WERI-Rb-1 (cell line): ENCODE measurements around the gene CDON.

Source experiments
- DNase-seq: peaks from one replicate; pipeline ENCODE4 v3.0.0-alpha.2; 2020
- H3K27ac ChIP-seq: fragments of 250-450 bp; sonication (Bioruptor Pico); 2 replicates; pipeline ENCODE4 v1.5.1; 2020; ENCODE audit warnings: mild to moderate bottlenecking, moderate library complexity
- H3K27me3 ChIP-seq: fragments of 250-450 bp; sonication (Bioruptor Pico); 2 replicates; pipeline ENCODE4 v1.5.1; 2021; ENCODE audit warnings: mild to moderate bottlenecking, low read depth, moderate library complexity; ENCODE audit not compliant: insufficient read depth, severe bottlenecking
- H3K36me3 ChIP-seq: fragments of 250-450 bp; sonication (Bioruptor Pico); 2 replicates; pipeline ENCODE4 v1.5.1; 2020; ENCODE audit warnings: mild to moderate bottlenecking, moderate library complexity
- H3K4me3 ChIP-seq: 2 replicates; pipeline ENCODE4 v1.5.1; 2011; ENCODE audit warnings: low read depth, mild to moderate bottlenecking, control low read depth, low read length
- H3K9me3 ChIP-seq: fragments of 250-450 bp; sonication (Bioruptor Pico); 2 replicates; pipeline ENCODE4 v1.5.1; 2021; ENCODE audit warnings: mild to moderate bottlenecking, moderate library complexity; ENCODE audit not compliant: severe bottlenecking
- CTCF ChIP-seq: IDR thresholded peaks from 2 replicates; pipeline ENCODE4 v1.5.1; 2011; ENCODE audit warnings: low read depth, mild to moderate bottlenecking, control low read depth, inconsistent platforms, low read length

CDON gene

GRCh38 chr11:125952973-125953372 lies 109.7 kb downstream of the CDON start:
- Histone ChIP-seq H3K36me3 (no peaks in the 10 kb centered on the region; the same call in 1 of the 2 replicates), H3K4me3 (no peak overlapping the region), H3K9me3 (no peaks in the 10 kb centered on the region), H3K27ac (no peak overlapping the region), H3K27me3 (no peaks in the 10 kb centered on the region)
- no peak for TF ChIP-seq CTCF
- no peak for DNase-seq

GRCh38 chr11:125952559-125952958 lies 110.1 kb downstream of the CDON start:
- H3K4me3 ChIP-seq, result no peak overlapping the region
- H3K27ac ChIP-seq, result no peak overlapping the region
- no peak for TF ChIP-seq CTCF
- no peaks in the 10 kb centered on the region for H3K9me3 ChIP-seq
- H3K36me3 ChIP-seq, result no peaks in the 10 kb centered on the region; the same call in 1 of the 2 replicates
- H3K27me3 ChIP-seq, result no peaks in the 10 kb centered on the region
- no peak for DNase-seq

GRCh38 chr11:125951731-125952130 lies 110.9 kb downstream of the CDON start:
- H3K36me3 ChIP-seq, result no peaks in the 10 kb centered on the region; the same call in 1 of the 2 replicates
- no peaks in the 10 kb centered on the region for H3K9me3 ChIP-seq
- no peak overlapping the region for H3K27ac ChIP-seq
- H3K27me3 ChIP-seq, result no peaks in the 10 kb centered on the region
- H3K4me3 ChIP-seq, result no peak overlapping the region
- TF ChIP-seq CTCF, result no peak
- DNase-seq, result no peak

GRCh38 chr11:125950696-125951651 lies 111.7 kb downstream of the CDON start:
- Histone ChIP-seq H3K27me3 (no peaks in the 10 kb centered on the region), H3K4me3 (no peak overlapping the region), H3K27ac (no peak overlapping the region), H3K36me3 (no peaks in the 10 kb centered on the region; the same call in 1 of the 2 replicates), H3K9me3 (no peaks in the 10 kb centered on the region)
- no peak for TF ChIP-seq CTCF
- DNase-seq, result no peak

GRCh38 chr11:125950178-125950490 lies 112.5 kb downstream of the CDON start:
- no peaks in the 10 kb centered on the region for H3K36me3 ChIP-seq
- H3K27me3 ChIP-seq, result no peaks in the 10 kb centered on the region
- no peak overlapping the region for H3K27ac ChIP-seq
- H3K4me3 ChIP-seq, result no peak overlapping the region
- no peaks in the 10 kb centered on the region for H3K9me3 ChIP-seq
- TF ChIP-seq CTCF, result no peak
- DNase-seq, result no peak
